ENCODE measurements around the gene ATP1A1.

ATP1A1 gene

DNA sequence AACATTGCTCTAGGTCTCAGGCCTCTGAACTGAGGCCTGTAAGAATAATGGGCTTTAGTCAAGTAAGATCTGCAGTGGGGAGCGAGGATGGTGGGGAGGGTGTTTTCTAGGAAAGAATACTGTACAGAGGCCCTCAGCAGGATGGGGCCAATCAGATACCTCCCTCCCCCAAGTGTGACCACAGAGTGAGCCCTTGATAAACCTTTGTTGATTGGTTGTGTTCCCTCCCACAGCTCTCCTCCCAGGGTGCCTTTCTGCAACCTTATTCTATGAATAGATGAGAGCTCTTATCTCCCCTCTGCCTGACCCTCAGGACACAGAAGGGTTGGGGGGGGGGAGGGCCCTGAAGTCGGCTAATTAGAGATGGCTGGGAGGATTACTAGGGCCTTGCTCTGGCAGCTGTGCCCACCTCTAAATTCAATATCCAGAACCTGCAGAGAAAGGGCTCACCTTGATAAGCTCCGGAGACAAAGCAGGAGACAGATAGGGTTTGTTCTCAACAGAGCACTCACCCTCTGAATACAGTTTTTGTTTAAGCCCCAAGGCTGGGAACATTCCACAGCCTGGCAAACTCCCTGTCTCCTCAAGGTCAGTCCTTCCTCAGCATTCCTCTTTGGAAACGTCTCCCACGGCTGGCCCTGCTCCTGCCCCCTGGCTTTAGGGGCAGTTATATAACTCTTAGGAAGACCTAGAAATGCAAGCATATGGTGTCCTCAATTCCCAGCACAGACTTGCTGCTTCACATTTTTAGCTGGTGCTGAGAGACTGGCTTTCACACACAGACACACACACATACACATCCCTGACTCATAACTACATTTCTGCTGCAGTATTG lies 42.9 kb downstream of the ATP1A1 start:
- no peak for DNase-seq

GRCh38 chr1:116416854-116417513 lies 43.9 kb downstream of the ATP1A1 start:
- no peak for DNase-seq

DNA sequence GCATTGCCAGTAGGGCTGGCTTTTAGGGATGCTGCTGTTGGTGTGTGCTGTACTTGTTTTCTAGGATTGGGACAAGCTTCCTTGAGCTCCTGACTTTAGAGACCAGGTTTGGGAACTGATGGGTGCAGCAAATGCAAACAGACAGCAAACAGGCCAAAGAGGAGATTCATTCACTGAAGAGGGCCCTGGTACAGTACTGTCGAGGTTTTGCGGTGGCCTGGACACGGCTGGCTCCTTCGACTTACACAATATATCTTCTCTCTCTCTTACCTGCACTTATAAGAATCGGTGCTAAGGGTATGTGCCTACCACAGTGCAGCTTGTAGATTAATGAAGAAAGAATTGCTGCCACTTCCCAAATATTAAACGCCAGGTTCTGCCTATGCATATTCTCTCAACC lies 44.6 kb downstream of the ATP1A1 start:
- no peak for DNase-seq

- DNase-seq = peak; percentile 90
Observed at GRCh38 chr1:116418091-116418830, 45.2 kb downstream of the ATP1A1 start.

DNA sequence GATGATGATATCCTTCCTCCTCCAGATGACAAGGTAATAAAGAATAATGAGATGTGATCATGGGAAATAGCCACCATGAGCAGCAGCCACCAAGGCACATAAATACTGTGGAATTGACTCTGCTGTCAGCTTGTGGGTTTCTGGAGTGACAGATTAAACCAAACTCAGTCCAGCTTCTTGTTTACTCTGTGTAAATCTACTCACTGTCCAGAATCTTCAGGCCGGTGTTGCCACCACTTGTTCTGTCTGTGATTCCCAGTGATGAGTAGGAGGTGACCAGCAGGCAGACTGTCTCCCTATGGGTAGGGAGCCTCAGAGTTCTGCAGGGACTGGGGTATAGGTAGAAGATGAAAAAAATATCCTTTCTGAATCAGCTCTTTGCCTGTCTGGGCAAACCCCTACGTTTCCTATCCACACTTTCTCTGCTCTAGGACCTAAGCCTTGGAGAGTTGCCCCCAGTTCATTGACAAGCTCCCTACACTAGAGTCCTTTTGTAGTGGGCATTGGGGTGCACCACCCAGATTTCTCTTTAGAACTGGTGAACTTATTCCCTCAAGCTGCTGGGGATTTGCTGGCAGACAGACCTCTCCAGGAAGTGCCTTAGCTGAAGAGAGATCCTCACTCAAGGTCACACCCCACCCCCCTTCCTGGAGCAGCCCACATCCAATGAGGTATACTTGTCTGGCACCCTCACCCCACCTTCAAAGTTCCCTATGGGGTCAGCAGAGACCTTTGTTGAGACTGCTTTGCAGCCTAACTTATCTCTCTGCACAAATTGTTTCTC lies 47.6 kb downstream of the ATP1A1 start:
- DNase-seq = no peak

GRCh38 chr1:116424438-116424837 lies 51.4 kb downstream of the ATP1A1 start:
- no peak for DNase-seq

DNA sequence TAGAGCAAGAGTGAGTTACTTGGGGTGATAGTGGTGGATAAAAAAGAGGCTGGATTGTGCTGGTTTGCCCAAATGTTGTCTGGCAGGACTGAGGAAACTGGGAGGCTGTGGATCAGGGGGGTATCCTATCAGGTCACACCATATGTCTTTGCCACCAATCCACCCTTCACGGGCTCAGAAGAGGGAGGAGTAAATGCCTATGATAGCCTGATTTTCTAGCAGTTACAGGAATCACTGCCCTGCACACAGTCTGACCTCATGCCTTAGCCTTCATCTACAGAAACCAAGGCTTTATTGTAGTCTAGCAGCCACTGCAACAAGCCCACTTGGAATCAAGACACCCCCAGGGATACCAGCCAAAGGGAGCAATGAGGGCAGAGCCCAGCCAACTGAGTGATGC lies 51.8 kb downstream of the ATP1A1 start:
- DNase-seq = no peak

DNA sequence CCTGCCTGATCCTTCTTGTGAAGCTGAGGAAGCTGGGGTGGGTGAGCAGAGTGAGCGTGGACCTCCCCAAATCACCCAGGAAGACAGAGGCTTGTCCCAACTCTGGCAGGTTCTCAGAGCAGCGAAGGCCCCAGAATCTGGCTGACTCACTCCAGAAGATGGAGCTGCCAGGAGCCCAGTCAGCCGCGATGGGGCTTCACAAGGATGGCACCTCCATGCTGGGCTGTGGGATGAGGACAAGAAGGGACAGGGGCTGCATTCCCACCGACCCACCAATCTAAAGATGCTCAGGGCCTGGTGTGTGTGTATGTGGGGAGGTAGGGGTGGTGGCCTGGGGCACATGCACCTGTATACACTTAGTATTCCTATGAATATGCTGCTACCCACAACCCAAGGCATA lies 52.9 kb downstream of the ATP1A1 start:
- DNase-seq = no peak

DNA sequence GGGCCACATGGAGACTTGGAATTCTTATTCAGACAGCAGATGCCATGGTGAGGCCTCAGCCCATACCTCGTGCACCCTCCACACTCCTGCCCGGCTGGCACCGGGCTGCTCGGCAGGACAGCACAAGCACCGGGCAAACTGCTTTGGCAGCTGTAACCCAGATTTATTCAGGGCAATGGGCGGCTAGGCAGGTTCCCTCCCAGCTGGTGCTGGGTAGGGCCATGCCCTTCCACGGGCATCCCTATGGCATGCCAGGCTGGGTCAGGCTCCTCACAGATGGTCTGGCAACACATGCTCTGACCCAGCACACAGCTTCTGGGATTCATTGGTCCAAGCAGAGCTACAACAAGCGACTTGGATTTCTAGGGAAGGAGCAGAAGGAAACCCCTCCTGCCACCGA lies 53.4 kb downstream of the ATP1A1 start:
- no peak for DNase-seq

- DNase-seq = no peak
Observed at GRCh38 chr1:116428576-116428975, 55.5 kb downstream of the ATP1A1 start.

- no peak for DNase-seq
Observed at GRCh38 chr1:116429821-116430374, 56.9 kb downstream of the ATP1A1 start.

DNA sequence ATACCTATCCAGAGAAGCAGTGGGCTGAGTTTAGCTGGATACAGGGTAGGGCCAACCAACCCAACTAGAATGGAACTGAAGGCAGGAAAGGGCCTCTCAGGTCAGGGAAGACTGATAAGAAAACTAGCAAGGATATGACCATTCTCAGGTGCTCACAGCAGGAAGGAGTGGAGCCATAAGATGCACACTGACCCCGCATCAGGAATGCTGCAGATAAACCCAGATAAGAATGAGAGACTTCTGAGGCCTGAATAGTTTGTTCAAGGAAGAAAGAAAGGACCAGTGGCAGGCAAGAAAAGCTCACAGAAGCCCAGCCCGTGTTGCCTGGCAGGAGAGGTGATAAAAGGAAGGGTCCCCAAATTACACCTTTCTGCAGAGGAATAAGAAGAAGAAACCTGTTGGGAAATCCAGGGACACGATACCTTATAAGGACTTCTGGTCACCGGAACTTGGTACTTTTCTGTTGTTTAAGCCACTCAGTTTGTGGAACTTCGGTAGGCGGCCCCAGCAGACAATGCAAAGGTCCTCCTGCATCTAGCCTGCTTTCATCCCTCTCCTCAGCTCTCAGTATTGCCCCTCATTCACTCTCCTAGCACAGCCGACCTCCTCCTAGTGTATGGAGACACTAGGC lies 58.9 kb downstream of the ATP1A1 start:
- no peak for DNase-seq

DNA sequence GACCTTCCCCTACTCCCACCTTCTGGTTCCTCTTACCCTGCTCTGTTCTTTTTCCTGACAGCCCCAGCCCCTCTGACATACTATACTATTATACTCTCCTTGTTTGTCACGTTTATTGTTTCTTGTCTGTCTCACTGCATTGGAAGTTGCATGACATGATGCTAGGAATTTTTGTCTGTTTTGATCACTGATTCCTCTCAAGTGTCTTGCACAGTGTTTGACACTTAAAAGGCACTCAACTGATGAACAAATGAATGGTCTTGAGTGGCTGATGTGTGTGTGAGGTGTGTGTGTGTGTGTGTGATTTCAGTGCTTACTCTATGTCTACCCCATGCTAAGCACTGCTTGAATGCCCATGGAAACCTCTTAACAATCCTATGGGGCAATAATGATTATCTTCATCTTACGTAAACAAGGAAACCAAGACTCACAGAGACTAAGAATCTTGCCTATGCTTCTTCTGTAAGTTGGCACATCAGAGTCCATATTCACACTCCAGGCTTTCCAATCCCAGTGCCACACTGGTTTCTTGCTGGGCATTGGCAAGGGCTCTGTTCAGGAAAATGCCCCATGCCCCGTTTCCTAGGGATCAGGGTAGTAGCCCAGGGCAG lies 59.7 kb downstream of the ATP1A1 start:
- no peak for DNase-seq

DNA sequence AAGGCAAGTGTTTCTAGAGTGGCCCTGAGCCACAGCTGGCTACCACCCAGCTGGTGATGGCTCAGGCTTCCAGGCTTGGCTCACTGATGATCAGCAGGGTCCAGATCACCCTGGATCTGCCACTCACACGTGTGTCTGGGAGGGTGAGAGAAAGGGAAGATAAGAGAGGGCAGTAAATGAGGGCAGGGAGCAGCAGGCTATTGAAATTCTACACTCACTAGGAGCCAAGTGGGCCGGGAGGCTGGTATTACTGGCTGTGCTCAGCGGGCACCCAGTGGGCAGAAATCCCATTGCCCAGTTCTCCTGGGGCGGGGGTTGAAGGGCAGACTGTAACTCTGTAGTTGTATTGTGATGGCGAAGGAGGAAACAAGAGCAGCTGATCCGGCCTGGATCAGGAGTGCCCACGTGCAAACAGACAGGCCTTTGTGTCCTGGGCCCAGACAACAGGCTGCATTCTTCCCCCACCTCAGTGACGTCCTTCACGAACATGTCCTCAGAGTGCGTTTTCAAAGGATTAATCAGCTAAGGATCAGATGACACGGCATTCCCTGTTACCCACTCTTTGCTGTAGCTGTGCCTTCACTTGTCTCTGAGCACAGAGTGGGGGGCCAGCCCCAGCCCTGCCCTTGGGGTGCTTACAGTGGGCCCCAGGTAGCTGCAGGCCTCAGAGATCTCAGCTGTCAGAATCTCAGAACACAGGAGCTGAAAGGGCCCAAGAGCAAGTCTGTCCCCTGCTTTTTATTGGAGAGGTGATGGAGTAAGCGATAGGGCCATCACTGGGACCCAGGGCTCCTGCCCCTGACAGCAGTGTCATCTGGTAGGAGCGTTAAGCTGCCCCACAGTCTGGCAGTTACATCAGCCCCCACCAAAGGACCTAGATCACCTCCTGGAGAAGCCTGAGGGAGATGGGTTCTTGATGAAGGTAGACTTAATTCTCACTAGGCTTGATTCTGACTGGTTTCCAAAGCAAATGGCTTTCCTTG lies 60.5 kb downstream of the ATP1A1 start:
- DNase-seq = no peak

GRCh38 chr1:116434849-116435248 lies 61.8 kb downstream of the ATP1A1 start:
- DNase-seq = no peak

DNA sequence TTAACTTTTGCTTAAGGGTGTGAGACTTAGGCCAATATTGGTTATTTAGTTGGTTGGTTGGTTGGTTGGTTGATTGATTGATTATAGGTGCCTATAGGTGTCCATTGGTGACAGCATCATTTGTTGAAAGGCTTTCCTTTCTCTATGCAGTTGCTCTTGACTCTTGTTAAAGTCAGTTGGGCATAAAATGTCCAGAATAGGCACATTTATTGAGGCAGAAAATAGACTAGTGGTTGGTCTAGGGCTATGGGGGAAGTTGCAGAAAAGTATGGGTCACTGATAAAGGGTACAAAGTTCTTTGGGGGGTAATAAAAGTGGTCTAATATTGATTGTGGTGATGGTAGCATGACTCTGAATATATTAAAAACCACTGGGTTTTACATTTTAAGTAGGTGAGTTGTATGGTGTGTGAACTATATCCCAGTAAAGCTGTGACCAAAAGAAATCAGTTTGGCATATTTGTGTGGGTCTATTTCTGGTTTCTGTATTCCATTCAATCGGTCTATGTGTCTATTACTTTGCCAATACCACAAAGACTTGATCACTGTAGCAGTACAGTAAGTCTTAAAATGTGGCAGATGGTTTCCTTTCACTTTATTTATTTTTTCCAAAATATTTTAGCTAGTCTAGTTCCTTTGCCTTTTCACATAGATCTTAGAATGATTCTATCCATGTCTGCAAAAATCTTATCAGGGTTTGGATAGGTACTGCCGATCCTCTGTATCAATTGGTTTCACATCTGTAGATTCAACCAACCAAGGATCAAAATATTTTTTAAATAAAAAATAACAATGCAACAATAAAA lies 63.0 kb downstream of the ATP1A1 start:
- DNase-seq = no peak

GRCh38 chr1:116436611-116436970 lies 63.5 kb downstream of the ATP1A1 start:
- DNase-seq = no peak

GRCh38 chr1:116439701-116440100 lies 66.7 kb downstream of the ATP1A1 start:
- DNase-seq = no peak

GRCh38 chr1:116440731-116441130 lies 67.7 kb downstream of the ATP1A1 start:
- DNase-seq = no peak

DNA sequence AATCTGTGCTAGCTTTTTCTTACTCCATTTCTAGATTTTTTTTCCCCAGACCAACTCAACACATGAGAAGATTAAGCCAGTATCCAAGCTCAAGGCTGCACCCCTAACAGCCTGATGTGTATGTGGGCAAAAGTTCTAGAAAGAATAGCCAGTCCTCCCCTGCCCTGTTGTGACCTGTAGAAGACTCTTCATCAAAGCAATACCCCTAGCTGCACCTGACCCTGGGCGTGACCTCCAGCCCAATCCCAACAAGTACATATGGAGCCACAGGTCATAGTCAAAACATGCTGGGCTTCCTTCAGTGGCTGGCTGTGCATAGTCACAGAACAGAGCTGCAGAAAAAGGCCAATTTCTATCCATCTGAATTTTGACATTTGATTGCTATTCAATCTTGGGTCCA lies 72.5 kb downstream of the ATP1A1 start:
- no peak for DNase-seq
